ENCODE results near the gene COX6A1.

COX6A1 gene

GRCh38 chr12:120437735-120438494, at the start of gene COX6A1:
Gene COX6A1 (plus strand): TSS chr12:120438113. CDS start chr12:120438127, 14 bp downstream.
- DNase-seq, result peak; percentile 99

GRCh38 chr12:120388691-120389481, 49.0 kb upstream of the COX6A1 start:
- DNase-seq, result peak; percentile 61

- DNase-seq, result no peak
Measured at GRCh38 chr12:120390540-120391120, 47.3 kb upstream of the COX6A1 start.

GRCh38 chr12:120394483-120395367, 43.2 kb upstream of the COX6A1 start:
- peak; percentile 14 for DNase-seq

- DNase-seq, result peak; percentile 38
Measured at GRCh38 chr12:120397824-120398540, 39.9 kb upstream of the COX6A1 start.

- DNase-seq, result no peak
Measured at GRCh38 chr12:120399531-120399930, 38.4 kb upstream of the COX6A1 start.

GRCh38 chr12:120402217-120402616, 35.7 kb upstream of the COX6A1 start:
- DNase-seq, result no peak

- DNase-seq, result no peak
Measured at GRCh38 chr12:120403869-120404268, 34.0 kb upstream of the COX6A1 start.

GRCh38 chr12:120404271-120404670, 33.6 kb upstream of the COX6A1 start:
- no peak for DNase-seq

GRCh38 chr12:120406069-120406468, 31.8 kb upstream of the COX6A1 start:
- DNase-seq, result no peak

GRCh38 chr12:120406553-120406952, 31.4 kb upstream of the COX6A1 start:
- no peak for DNase-seq

GRCh38 chr12:120408771-120409170, 29.1 kb upstream of the COX6A1 start:
- no peak for DNase-seq

- no peak for DNase-seq
Measured at GRCh38 chr12:120412421-120412820, 25.5 kb upstream of the COX6A1 start.

GRCh38 chr12:120413901-120414695, 23.8 kb upstream of the COX6A1 start:
- no peak for DNase-seq

GRCh38 chr12:120416490-120417216, 21.3 kb upstream of the COX6A1 start:
- DNase-seq, result no peak

- DNase-seq, result no peak
Measured at GRCh38 chr12:120417917-120418580, 19.9 kb upstream of the COX6A1 start.

GRCh38 chr12:120421701-120422100, 16.2 kb upstream of the COX6A1 start:
- no peak for DNase-seq

- no peak for DNase-seq
Measured at GRCh38 chr12:120422892-120423456, 14.9 kb upstream of the COX6A1 start.

- no peak for DNase-seq
Measured at GRCh38 chr12:120425797-120426196, 12.1 kb upstream of the COX6A1 start.

All from NCI-H748 treated with DMSO at 0.1 percent for 48 hours (cell line).